ENCODE measurements around the gene PEAK1. TPM values are rescaled to one million over a fixed set of nuclear protein-coding genes. Genes with fewer than 3 reads are reported as not detected.

Gene PEAK1
- total RNA-seq, 4 donors from 2014 or later, result 14.5 to 31.1 (median 25.9) TPM

DNA sequence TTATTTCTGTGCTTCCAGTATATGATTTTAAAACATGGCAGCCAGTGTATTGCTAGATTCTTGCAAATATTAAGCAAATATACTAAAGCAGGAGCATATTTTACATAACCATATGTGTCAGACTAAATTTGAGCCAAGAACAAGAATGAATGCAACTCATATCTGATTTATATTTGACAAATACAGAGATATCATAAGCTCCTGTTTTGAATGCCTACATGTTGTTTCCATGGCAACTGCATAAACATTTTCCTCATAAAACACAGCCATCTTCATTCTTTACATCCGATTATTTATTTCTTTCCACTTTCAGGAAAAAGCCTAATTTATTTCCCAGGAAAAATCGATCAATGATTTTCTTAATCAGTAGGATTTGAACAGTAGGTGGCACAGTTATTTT lies 176.8 kb downstream of the PEAK1 start:
- 59% methylated on average over 2 of the region's 2 CpGs for WGBS
- no peaks in the 10 kb centered on the region for H3K9me3 ChIP-seq
- H3K4me3 ChIP-seq, result no peak overlapping the region
- no peak overlapping the region for H3K27ac ChIP-seq
- no peaks in the 10 kb centered on the region for H3K27me3 ChIP-seq
- TF ChIP-seq POLR2AphosphoS5 (IDR thresholded peaks at IDR 0.05), result no peak
- TF ChIP-seq POLR2A (IDR thresholded peaks at IDR 0.05), result no peak
- TF ChIP-seq, protein P1, sequence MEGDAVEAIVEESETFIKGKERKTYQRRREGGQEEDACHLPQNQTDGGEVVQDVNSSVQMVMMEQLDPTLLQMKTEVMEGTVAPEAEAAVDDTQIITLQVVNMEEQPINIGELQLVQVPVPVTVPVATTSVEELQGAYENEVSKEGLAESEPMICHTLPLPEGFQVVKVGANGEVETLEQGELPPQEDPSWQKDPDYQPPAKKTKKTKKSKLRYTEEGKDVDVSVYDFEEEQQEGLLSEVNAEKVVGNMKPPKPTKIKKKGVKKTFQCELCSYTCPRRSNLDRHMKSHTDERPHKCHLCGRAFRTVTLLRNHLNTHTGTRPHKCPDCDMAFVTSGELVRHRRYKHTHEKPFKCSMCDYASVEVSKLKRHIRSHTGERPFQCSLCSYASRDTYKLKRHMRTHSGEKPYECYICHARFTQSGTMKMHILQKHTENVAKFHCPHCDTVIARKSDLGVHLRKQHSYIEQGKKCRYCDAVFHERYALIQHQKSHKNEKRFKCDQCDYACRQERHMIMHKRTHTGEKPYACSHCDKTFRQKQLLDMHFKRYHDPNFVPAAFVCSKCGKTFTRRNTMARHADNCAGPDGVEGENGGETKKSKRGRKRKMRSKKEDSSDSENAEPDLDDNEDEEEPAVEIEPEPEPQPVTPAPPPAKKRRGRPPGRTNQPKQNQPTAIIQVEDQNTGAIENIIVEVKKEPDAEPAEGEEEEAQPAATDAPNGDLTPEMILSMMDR (IDR thresholded peaks at IDR 0.05), result no peak
- TF ChIP-seq EP300 (IDR thresholded peaks at IDR 0.05), result no peak
- DNase-seq (ENCODE audit: low spot score in 2 of 2), result no peak
- H3K36me3 ChIP-seq, result no peaks in the 10 kb centered on the region
- no peaks in the 10 kb centered on the region for H3K4me1 ChIP-seq

DNA sequence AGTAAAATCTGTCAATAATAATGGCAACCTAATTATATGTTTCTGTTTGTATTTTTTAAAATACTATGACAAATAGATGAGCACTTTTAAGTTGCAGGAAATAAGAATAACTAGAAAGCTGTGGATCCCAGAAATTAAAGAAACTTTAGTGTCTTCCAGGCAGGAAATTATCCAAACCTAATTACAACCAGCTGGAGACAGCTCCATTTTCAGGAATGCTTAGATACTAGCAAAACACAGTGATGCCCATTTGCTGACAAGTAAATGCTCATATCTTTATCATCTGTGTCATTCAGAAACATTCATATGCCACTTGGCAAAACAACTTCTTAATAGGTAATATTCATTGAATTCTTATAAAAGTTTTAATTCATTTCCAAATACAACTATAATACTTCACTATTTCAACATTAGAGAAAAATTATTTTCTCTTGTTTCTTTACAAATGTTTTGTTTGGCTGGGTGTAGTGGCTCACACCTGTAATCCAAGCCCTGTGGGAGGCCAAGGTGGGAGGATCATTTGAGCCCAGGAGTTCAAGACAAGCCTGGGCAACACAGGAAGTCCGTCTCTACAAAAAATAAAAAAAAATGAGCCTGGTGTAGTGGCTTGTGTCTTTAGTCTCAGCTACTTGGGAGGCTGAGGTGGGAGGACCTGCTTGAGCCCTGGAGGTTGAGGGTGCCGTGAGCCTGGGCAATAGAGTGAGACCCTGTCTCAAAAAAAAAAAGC lies 179.9 kb downstream of the PEAK1 start:
- no peak for TF ChIP-seq EP300 (IDR thresholded peaks at IDR 0.05)
- 73% methylated on average over 2 of the region's 2 CpGs for WGBS
- no peaks in the 10 kb centered on the region for H3K27me3 ChIP-seq
- DNase-seq (ENCODE audit: low spot score in 2 of 2), result no peak
- H3K36me3 ChIP-seq, result peaks cover 5% of the 10 kb centered on the region
- no peak overlapping the region for H3K4me3 ChIP-seq
- H3K27ac ChIP-seq, result no peak overlapping the region
- H3K9me3 ChIP-seq, result no peaks in the 10 kb centered on the region
- H3K4me1 ChIP-seq, result no peaks in the 10 kb centered on the region

DNA sequence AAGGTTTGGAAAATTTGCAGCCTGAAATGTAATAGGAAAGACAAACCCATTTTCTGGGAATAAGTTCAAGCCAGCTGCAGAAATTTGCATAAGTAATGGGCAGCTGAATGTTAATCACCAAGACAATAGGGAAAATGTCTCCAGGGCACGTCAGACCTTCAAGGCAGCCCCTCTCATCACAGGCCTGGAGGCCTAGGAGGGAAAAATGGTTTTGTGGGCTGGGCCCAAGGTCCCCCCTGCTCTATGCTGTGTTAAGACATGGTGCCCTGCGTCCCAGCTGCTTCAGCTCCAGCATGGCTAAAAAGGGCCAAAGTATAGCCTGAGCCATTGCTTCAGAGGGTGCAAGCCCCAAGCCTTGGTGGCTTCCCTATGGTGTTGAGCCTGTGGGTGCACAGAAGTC lies 184.3 kb downstream of the PEAK1 start:
- Histone ChIP-seq H3K4me3 (no peak overlapping the region), H3K4me1 (no peaks in the 10 kb centered on the region), H3K9me3 (no peaks in the 10 kb centered on the region), H3K27ac (no peak overlapping the region), H3K36me3 (peaks cover 5% of the 10 kb centered on the region), H3K27me3 (no peaks in the 10 kb centered on the region)
- DNase-seq (ENCODE audit: low spot score in 2 of 2), result no peak
- TF ChIP-seq POLR2A (IDR thresholded peaks at IDR 0.05) (no peak), EP300 (IDR thresholded peaks at IDR 0.05) (no peak), POLR2AphosphoS5 (IDR thresholded peaks at IDR 0.05) (no peak)
- TF ChIP-seq, protein P1 (IDR thresholded peaks at IDR 0.05), result no peak
- WGBS, result 100% methylated on average over 1 of the region's 2 CpGs

DNA sequence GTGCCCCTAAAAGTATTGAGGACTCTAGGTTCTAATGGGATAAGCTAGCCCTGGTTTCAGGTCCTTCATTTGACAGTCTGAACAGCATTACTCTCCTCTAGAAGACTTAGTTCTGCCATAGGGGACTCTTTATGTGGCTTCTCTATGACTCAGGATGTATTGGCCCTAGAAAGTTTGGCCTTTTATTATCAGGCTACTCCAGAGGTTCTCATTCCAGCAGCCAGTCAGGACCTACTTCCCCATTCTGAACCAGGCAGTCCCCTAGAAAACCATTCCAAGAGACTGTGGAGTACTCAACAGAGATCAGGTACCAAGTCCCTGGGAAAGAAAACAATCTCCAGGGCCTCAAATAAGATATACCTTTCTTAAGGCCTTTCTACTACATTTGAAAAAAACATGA lies 191.1 kb downstream of the PEAK1 start:
- H3K4me1 ChIP-seq, result no peaks in the 10 kb centered on the region
- no peaks in the 10 kb centered on the region for H3K9me3 ChIP-seq
- no peak overlapping the region for H3K27ac ChIP-seq
- no peaks in the 10 kb centered on the region for H3K36me3 ChIP-seq
- DNase-seq (ENCODE audit: low spot score in 2 of 2), result no peak
- TF ChIP-seq EP300 (IDR thresholded peaks at IDR 0.05) (no peak), POLR2A (IDR thresholded peaks at IDR 0.05) (no peak), POLR2AphosphoS5 (IDR thresholded peaks at IDR 0.05) (no peak)
- TF ChIP-seq, protein P1 (IDR thresholded peaks at IDR 0.05), result no peak
- H3K4me3 ChIP-seq, result no peak overlapping the region
- no peaks in the 10 kb centered on the region for H3K27me3 ChIP-seq

DNA sequence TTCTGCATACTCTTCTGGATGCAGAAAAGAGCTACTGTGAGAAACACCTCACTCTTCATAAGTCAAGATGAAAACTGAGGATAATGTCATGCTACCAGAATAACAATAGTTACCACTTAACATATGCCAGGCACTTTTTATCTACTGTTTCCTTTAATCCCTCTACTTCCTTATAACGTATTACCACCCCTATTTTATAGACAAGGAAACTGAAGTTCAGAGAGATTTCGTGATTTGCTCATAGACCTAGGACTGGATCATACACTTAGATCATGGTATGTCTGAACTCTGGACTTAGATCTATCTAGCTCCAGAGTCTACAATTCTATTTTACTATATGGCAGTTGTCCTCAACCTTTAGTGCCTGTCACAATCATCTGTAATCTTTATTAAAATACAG lies 193.3 kb downstream of the PEAK1 start:
- WGBS, result 71% methylated on average over 2 of the region's 2 CpGs
- H3K4me3 ChIP-seq, result no peak overlapping the region
- TF ChIP-seq, protein P1 (IDR thresholded peaks at IDR 0.05), result no peak
- TF ChIP-seq POLR2AphosphoS5 (IDR thresholded peaks at IDR 0.05), result no peak
- no peak for TF ChIP-seq POLR2A (IDR thresholded peaks at IDR 0.05)
- TF ChIP-seq EP300 (IDR thresholded peaks at IDR 0.05), result no peak
- H3K9me3 ChIP-seq, result no peaks in the 10 kb centered on the region
- no peaks in the 10 kb centered on the region for H3K36me3 ChIP-seq
- no peak overlapping the region for H3K27ac ChIP-seq
- H3K27me3 ChIP-seq, result no peaks in the 10 kb centered on the region
- DNase-seq (ENCODE audit: low spot score in 2 of 2), result no peak
- no peaks in the 10 kb centered on the region for H3K4me1 ChIP-seq

DNA sequence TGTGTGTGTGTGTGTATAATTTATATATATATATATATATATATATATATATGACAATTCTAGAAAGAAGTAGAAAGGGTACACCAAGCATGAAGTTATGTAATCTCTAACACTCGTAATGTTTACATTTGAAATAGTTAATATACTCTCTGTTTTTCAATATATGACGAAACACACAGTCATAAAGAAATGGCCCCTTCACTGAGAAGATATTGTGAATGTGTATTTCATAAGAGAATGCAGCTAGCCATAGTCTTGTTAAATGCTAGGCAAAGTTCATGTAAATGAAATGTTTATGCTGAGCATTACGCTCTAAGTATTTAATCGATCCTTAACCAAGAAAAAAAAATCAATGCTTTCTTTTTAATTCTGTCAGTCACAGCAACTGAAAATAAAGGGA lies 194.3 kb downstream of the PEAK1 start:
- DNase-seq (ENCODE audit: low spot score in 2 of 2), result no peak
- Histone ChIP-seq H3K4me3 (no peak overlapping the region), H3K27me3 (no peaks in the 10 kb centered on the region), H3K4me1 (no peaks in the 10 kb centered on the region), H3K36me3 (no peaks in the 10 kb centered on the region), H3K27ac (no peak overlapping the region), H3K9me3 (no peaks in the 10 kb centered on the region)
- 94% methylated on average over 4 of the region's 4 CpGs for WGBS
- TF ChIP-seq POLR2AphosphoS5 (IDR thresholded peaks at IDR 0.05) (no peak), POLR2A (IDR thresholded peaks at IDR 0.05) (no peak), EP300 (IDR thresholded peaks at IDR 0.05) (no peak)
- TF ChIP-seq, protein P1 (IDR thresholded peaks at IDR 0.05), result no peak

Data from suprapubic skin (tissue), 4 donors.